Upper lobe of right lung (tissue), 1 donor: ENCODE measurements around the gene TLR9. TPM values are rescaled to one million over a fixed set of nuclear protein-coding genes. Genes with fewer than 3 reads are reported as not detected.

Source experiments
- ATAC-seq: fragments of 200-7000 bp; cut with Tn5 transposase; one replicate; pipeline ENCODE4 v1.9.1; 2020; ENCODE audit warnings: mild to moderate bottlenecking, moderate library complexity
- DNase-seq: peaks from one replicate; pipeline ENCODE4 v3.0.0-alpha.2; 2020
- H3K27ac ChIP-seq: fragments of 200-600 bp; one replicate; pipeline ENCODE4 v1.8.0; 2022
- H3K27me3 ChIP-seq: fragments of 200-600 bp; one replicate; pipeline ENCODE4 v1.8.0; 2022; ENCODE audit warnings: mild to moderate bottlenecking
- H3K36me3 ChIP-seq: fragments of 200-600 bp; one replicate; pipeline ENCODE4 v1.8.0; 2022
- H3K4me1 ChIP-seq: fragments of 200-600 bp; one replicate; pipeline ENCODE4 v1.8.0; 2022
- H3K4me3 ChIP-seq: fragments of 200-600 bp; one replicate; pipeline ENCODE4 v1.8.0; 2022; ENCODE audit warnings: mild to moderate bottlenecking
- H3K9me3 ChIP-seq: fragments of 200-600 bp; one replicate; pipeline ENCODE4 v1.8.0; 2022
- intact Hi-C: fragments of 100-400 bp; cut with DNase I; formaldehyde crosslinking; loops from one replicate; pipeline ENCODE4 v1.11.0; 2022
- total RNA-seq: library from RNA; stranded (reverse); fragmentation: NEBNext Ultra II Directional; extraction: Animal tissue kit (Norgen Biotek cat#: 25700); gene quantifications from one replicate; pipeline ENCODE4 v1.2.1, GENCODE V29; 2021
- TF ChIP-seq, protein P1 (sequence below): fragments of 200-600 bp; IDR thresholded peaks from one replicate; pipeline ENCODE4 v1.8.0; 2022; ENCODE audit warnings: antibody characterized with exemption
- donor health status: DM: no; HTN: yes; CAD: no; lungs with severe emphysema.

The TLR9 gene
- total RNA-seq, 1 donor from 2014 or later = 0.87 TPM

DNA sequence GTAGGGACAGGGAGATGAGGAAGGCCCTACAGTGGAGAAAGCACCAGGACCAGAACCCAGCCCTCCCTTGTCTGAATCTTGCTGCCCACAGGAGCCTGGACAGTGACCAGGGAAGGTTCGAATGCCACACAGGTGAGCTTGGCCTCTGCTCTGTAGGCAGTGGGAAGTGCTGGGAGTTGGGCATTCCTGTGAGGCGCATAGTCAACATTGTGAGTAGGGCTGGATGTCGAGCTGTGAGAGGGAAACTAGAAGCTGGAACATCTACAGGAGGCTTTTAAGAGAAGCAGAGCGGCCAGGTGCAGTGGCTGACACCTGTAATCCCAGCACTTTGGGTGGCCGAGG lies 47.8 kb downstream of the TLR9 start:
- Histone ChIP-seq H3K4me3 (no peak overlapping the region), H3K9me3 (no peaks in the 10 kb centered on the region), H3K27me3 (no peaks in the 10 kb centered on the region), H3K4me1 (no peaks in the 10 kb centered on the region), H3K27ac (no peak overlapping the region), H3K36me3 (no peaks in the 10 kb centered on the region)
- intact Hi-C loops = no loop called here
- ATAC-seq (peak; percentile 66), DNase-seq (no peak)
- TF ChIP-seq, protein P1, sequence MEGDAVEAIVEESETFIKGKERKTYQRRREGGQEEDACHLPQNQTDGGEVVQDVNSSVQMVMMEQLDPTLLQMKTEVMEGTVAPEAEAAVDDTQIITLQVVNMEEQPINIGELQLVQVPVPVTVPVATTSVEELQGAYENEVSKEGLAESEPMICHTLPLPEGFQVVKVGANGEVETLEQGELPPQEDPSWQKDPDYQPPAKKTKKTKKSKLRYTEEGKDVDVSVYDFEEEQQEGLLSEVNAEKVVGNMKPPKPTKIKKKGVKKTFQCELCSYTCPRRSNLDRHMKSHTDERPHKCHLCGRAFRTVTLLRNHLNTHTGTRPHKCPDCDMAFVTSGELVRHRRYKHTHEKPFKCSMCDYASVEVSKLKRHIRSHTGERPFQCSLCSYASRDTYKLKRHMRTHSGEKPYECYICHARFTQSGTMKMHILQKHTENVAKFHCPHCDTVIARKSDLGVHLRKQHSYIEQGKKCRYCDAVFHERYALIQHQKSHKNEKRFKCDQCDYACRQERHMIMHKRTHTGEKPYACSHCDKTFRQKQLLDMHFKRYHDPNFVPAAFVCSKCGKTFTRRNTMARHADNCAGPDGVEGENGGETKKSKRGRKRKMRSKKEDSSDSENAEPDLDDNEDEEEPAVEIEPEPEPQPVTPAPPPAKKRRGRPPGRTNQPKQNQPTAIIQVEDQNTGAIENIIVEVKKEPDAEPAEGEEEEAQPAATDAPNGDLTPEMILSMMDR = no peak

DNA sequence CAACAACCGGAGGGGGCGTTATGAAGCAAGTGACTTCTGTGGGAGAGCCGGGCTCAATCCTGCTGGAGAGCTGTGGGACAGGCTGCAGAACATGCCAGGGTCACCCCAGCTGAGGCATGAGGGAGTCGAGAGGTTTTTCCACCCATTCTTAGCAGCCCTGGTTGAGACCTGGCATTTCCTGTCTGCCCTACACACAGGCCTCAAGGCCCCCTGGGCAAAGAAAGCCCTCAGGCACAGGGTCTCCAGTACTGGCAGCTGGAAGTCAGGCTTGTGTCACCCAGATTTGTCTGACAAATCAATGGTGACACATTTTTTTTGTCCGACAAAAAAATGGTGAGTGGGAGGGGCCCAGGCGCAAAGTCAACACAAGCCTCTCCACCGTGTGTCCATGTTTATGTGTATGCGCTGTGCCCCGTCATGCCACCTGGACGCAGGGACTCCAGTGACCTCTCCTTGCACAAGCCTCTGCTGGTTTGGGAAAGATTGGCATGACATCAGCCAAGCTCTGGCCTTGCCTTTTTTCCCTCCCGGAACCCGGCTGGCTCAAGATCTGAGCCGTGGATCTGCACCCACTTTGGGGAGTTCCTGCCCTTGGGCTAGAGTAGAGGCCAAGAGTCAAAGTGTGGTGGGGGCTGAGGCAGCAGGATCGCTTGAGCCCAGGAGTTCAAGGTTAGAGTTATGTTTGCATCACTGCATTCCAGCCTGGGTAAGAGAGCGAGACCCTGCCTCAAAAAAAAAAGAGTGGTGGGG lies 48.3 kb downstream of the TLR9 start:
- Histone ChIP-seq H3K4me3 (no peak overlapping the region), H3K36me3 (no peaks in the 10 kb centered on the region), H3K27me3 (no peaks in the 10 kb centered on the region), H3K27ac (no peak overlapping the region), H3K4me1 (no peaks in the 10 kb centered on the region), H3K9me3 (no peaks in the 10 kb centered on the region)
- DNase-seq = peak; percentile 75
- intact Hi-C loops = no loop called here
- TF ChIP-seq, protein P1 = no peak
- peak; percentile 70 for ATAC-seq

DNA sequence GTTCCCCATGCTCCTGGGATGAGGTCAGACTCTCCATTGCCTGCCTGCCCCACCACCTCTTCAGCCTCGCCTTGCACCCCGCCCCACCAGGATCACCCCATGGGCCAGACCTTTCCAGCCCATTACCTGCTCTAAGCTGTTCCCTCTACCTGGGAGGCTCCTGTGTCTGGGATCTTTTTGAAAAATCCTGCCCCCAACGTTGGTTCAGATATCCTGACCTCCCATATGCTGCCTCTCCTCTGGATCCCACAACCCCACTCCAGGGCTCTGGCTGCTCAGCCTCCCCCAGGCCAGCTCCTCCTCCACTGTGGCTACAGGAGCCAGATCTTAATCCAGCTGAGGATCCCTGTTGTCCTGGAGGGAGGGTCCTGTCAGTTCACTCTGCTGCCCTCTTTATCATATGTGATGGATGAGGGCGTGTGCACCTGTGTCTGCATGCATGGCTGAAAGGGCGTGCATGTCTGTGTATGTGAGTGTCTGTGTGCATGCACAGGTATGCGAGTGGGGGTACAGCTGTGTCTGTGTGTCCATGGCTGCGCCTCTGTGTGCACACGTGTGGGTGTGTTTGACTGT lies 49.2 kb downstream of the TLR9 start:
- TF ChIP-seq, protein P1 = no peak
- Histone ChIP-seq H3K9me3 (no peaks in the 10 kb centered on the region), H3K27me3 (no peaks in the 10 kb centered on the region), H3K36me3 (no peaks in the 10 kb centered on the region), H3K27ac (no peak overlapping the region), H3K4me1 (no peaks in the 10 kb centered on the region), H3K4me3 (no peak overlapping the region)
- ATAC-seq = no peak
- intact Hi-C loops = no loop called here
- DNase-seq = peak; percentile 45

DNA sequence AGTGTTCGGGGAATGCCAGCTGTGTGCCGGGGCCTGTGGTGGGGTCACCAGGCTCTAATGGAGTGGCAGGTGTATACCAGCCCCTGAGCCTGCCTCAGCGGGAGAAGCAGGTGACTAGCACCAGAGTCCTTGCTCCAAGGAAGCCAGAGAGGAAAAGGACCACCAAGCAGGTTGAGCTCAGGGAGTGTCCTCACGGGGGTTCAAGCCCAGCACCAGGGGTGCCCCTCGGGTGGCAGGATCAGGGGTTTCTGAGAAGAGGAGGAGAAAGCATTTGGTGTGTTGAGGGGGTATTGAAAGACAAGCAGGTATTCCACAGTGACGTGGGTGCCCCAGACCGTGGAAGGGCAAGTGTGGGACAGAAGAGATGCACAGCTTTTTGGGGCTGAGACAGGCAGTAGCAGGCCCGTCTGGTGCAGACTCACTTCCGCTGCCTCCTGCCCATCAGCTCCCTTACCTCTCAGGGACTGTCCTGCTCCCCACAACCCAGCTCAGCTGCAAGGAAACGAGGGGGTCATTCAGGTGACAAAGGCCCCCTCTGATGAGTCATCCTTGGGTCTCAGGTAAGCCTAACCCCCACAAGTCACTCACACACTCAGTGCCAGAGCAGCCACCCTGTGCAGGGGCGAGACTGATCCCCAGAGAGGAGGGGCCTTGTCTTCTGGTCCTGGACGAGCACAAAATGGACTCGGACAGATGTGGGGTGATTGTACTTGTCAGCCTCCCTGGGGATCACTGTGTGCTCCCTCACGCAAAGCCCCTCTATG lies 49.8 kb downstream of the TLR9 start:
- TF ChIP-seq, protein P1 = no peak
- no peak for ATAC-seq
- no peaks in the 10 kb centered on the region for H3K9me3 ChIP-seq
- no peak overlapping the region for H3K27ac ChIP-seq
- no peaks in the 10 kb centered on the region for H3K27me3 ChIP-seq
- H3K36me3 ChIP-seq = no peaks in the 10 kb centered on the region
- no peaks in the 10 kb centered on the region for H3K4me1 ChIP-seq
- DNase-seq = no peak
- H3K4me3 ChIP-seq = no peak overlapping the region
- intact Hi-C loops = no loop called here

DNA sequence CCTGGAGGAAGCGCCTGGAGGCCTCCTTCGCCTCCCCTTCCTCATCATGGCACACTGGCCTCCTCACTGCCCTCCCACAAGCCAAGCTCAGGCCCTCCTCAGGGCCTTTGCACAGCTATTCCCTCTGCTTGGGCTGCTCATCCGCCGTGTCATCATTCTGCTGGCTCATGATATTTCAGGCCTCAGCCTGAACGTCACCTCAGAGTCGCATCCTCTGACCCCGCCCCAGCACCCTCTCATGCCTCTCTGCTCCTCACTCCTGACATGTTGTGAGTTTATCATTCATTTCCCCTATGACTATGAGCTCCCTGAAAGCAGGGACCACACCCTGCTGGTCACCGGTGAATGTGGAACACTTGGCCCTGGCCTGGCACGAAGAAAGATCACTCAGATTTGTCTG lies 50.5 kb downstream of the TLR9 start:
- H3K4me3 ChIP-seq = no peak overlapping the region
- no peaks in the 10 kb centered on the region for H3K9me3 ChIP-seq
- no peak for DNase-seq
- intact Hi-C loops = no loop called here
- no peak overlapping the region for H3K27ac ChIP-seq
- H3K36me3 ChIP-seq = no peaks in the 10 kb centered on the region
- ATAC-seq = no peak
- TF ChIP-seq, protein P1 = no peak
- no peaks in the 10 kb centered on the region for H3K27me3 ChIP-seq
- no peaks in the 10 kb centered on the region for H3K4me1 ChIP-seq
